Measurements from ENCODE around the gene THADA.

Gene THADA

GRCh38 chr2:43183743-43184142 is 412.1 kb downstream of the THADA start:
- TF ChIP-seq CTCF (IDR thresholded peaks at IDR 0.05), result no peak
- no peak overlapping the region for H3K27ac Mint-ChIP-seq
- peaks cover 68% of the 10 kb centered on the region for H3K4me1 Mint-ChIP-seq
- DNase-seq, result no peak
- no peaks in the 10 kb centered on the region for H3K36me3 Mint-ChIP-seq (ENCODE audit: low read depth)
- H3K27me3 Mint-ChIP-seq (ENCODE audit: low read depth, poor library complexity), result peaks cover 4% of the 10 kb centered on the region
- H3K9me3 Mint-ChIP-seq, result no peaks in the 10 kb centered on the region
- H3K4me3 Mint-ChIP-seq, result no peak overlapping the region

GRCh38 chr2:43180897-43181296 is 414.9 kb downstream of the THADA start:
- Mint-ChIP-seq H3K4me3 (no peak overlapping the region), H3K4me1 (peaks cover 56% of the 10 kb centered on the region), H3K9me3 (no peaks in the 10 kb centered on the region), H3K36me3 (ENCODE audit: low read depth) (no peaks in the 10 kb centered on the region), H3K27ac (no peak overlapping the region), H3K27me3 (ENCODE audit: low read depth, poor library complexity) (no peaks in the 10 kb centered on the region)
- TF ChIP-seq CTCF (IDR thresholded peaks at IDR 0.05), result no peak
- DNase-seq, result no peak
